ENCODE measurements around the gene CDKN1C. TPM values are rescaled to one million over a fixed set of nuclear protein-coding genes. Genes with fewer than 3 reads are reported as not detected.
"Not testable (repeated sequence)": the region's sequence is repeated elsewhere in the genome, so short reads cannot be mapped to it uniquely, and the experiment has no call there.

The CDKN1C gene
- total and polyA plus RNA-seq, 9 donors: 72.3 to 363 (median 211) TPM

DNA sequence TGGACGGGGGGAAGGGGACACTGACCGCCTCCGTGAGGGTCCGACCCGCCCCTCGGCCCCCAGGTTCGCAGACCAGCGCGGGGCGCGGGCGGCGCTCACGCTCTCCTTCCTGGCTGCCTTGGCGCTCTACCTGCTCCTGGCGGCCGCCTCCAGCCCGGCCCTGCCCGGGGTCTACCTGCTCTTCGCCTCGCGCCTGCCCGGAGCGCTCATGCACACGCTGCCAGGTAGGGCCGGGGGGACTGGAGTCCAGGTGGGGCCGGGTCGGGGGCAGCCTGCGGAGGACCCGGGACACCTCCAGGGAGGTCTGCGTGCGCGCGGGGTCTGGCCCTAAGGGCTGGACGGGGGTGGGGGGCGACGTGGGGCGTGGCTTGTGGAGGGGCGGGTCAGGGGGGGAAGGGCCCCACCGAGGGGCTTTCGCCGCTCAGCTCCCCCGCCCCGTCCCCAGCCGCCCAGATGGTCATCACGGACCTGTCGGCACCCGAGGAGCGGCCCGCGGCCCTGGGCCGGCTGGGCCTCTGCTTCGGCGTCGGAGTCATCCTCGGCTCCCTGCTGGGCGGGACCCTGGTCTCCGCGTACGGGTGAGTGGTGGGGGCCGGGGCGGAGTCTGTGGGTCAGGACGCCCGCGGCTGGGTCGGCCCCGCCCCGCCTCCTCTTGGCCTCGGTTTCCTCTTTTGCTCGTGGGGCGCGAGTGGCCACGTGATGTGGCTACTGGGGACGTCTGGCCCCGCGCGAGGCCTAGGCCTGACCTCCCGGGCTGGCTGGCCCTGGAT lies 23.7 kb upstream of the CDKN1C start:
- intact Hi-C loops (cut with DNase I): no loop called here
- H3K4me3 ChIP-seq: no peak overlapping the region
- 6 to 15% (median 11%) methylated on average over 34 to 76 of the region's 78 CpGs for WGBS, 3 donors
- H3K27me3 ChIP-seq: no peaks in the 10 kb centered on the region
- peak in 1 of 5 donors; percentile 24 for DNase-seq
- H3K36me3 ChIP-seq: no peaks in the 10 kb centered on the region
- no peak overlapping the region for H3K27ac ChIP-seq
- no peaks in the 10 kb centered on the region for H3K4me1 ChIP-seq (ENCODE audit: insufficient read depth)
- TF ChIP-seq POLR2A (IDR thresholded peaks at IDR 0.05) (no peak), EP300 (IDR thresholded peaks at IDR 0.05) (no peak)
- TF ChIP-seq, protein P1, sequence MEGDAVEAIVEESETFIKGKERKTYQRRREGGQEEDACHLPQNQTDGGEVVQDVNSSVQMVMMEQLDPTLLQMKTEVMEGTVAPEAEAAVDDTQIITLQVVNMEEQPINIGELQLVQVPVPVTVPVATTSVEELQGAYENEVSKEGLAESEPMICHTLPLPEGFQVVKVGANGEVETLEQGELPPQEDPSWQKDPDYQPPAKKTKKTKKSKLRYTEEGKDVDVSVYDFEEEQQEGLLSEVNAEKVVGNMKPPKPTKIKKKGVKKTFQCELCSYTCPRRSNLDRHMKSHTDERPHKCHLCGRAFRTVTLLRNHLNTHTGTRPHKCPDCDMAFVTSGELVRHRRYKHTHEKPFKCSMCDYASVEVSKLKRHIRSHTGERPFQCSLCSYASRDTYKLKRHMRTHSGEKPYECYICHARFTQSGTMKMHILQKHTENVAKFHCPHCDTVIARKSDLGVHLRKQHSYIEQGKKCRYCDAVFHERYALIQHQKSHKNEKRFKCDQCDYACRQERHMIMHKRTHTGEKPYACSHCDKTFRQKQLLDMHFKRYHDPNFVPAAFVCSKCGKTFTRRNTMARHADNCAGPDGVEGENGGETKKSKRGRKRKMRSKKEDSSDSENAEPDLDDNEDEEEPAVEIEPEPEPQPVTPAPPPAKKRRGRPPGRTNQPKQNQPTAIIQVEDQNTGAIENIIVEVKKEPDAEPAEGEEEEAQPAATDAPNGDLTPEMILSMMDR (IDR thresholded peaks at IDR 0.05): no peak
- H3K9me3 ChIP-seq: no peaks in the 10 kb centered on the region

DNA sequence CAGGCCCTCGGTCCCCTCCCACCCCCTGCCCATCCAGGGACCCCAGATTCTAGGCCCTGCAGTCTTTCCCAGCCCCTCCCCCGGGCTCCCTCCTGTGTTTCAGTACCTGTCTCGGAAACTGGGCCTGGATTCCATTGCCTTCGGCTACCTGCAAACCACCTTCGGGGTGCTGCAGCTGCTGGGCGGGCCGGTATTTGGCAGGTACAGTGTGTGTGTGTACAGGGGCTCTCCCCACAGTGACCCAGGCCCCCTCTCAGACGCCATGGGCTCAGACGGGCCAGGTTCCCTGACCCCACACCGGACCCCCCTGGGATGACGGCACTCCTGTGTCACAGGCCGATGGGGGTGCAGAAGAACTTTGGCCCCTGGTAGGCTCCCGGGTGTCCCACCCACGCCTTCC lies 22.6 kb upstream of the CDKN1C start:
- intact Hi-C loops (cut with DNase I): no loop called here
- Histone ChIP-seq H3K4me1 (ENCODE audit: insufficient read depth) (peaks cover 2% of the 10 kb centered on the region), H3K4me3 (no peak overlapping the region), H3K27ac (no peak overlapping the region), H3K9me3 (no peaks in the 10 kb centered on the region), H3K36me3 (no peaks in the 10 kb centered on the region), H3K27me3 (no peaks in the 10 kb centered on the region)
- TF ChIP-seq EP300 (IDR thresholded peaks at IDR 0.05): no peak
- no peak for DNase-seq
- 87 to 92% (median 90%) methylated on average over 13 to 14 of the region's 14 CpGs for WGBS, 3 donors

DNA sequence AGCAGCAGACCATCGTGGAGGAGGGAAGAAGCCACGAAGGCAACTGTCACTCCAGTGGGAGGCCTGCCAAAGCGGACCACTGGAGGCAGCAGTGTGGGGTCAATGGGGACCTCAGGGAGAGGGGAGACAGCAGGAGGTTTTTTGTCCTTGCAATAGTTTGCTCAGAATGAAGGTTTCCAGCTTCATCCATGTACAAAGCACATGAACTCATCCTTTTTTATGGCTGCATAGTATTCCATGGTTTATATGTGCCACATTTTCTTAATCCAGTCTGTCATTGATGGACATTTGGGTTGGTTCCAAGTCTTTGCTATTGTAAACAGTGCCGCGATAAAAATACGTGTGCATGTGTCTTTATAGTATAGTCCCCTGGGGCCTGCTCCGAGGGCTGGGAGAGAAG lies 19.7 kb upstream of the CDKN1C start:
- H3K27me3 ChIP-seq; H3K36me3 ChIP-seq; intact Hi-C loops (cut with DNase I); H3K4me3 ChIP-seq; H3K27ac ChIP-seq; H3K4me1 ChIP-seq (ENCODE audit: insufficient read depth); DNase-seq; H3K9me3 ChIP-seq: not testable (repeated sequence)
- WGBS, 3 donors: 84 to 91% (median 90%) methylated on average over 7 of the region's 7 CpGs

DNA sequence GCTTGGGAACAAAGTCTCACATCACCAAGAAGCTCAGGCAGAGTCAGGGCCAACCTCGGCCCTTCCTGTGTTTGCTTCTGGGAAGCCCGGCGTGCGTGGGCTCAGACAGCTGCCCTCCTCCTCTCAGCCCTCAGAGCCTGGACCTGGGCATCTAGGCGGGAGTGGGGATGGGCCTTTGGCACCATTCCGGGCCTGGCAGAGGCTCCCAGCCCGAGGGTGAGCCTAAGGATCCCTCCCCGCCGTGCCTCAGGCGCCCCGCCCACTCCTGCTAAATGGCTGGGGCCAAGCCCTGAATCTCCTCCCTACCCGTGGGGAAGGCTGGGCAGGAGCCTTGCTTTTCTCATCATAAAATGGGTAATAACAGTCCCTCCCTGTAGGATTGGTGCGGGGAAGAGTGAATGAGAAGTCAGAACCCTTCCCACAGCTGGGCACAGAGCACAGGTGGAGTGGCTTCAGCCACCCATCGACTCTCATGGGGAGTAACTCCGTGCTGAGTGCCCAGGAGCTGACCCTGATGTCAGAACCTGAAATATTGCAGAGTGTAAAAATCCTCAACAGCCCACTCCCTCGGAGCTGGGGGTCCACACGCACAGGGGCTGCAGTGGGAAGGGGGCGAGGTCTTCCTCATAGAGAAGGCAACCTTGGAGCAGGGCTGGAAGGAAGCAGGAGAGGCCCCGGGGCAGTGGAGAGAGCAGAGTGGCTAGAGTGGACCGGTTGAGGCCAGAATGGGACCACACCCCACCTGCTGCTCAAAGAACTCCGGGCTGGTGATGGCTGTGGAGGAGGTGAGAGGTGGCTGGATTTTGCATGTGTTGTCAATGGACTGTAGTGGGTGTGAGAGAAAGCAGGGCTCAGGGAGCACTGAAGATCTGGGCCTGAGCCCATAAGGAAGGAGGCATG lies 18.8 kb upstream of the CDKN1C start:
- DNase-seq: peak in 2 of 5 donors; percentile 15 to 35
- TF ChIP-seq, protein P1 (IDR thresholded peaks at IDR 0.05): no peak
- TF ChIP-seq POLR2A (IDR thresholded peaks at IDR 0.05) (no peak), EP300 (IDR thresholded peaks at IDR 0.05) (no peak)
- Histone ChIP-seq H3K4me1 (ENCODE audit: insufficient read depth) (peaks cover 8% of the 10 kb centered on the region), H3K4me3 (no peak overlapping the region), H3K36me3 (no peaks in the 10 kb centered on the region), H3K27me3 (no peaks in the 10 kb centered on the region), H3K27ac (no peak overlapping the region), H3K9me3 (no peaks in the 10 kb centered on the region)
- intact Hi-C loops (cut with DNase I): no loop called here
- WGBS, 3 donors: 74 to 78% (median 75%) methylated on average over 21 of the region's 21 CpGs

DNA sequence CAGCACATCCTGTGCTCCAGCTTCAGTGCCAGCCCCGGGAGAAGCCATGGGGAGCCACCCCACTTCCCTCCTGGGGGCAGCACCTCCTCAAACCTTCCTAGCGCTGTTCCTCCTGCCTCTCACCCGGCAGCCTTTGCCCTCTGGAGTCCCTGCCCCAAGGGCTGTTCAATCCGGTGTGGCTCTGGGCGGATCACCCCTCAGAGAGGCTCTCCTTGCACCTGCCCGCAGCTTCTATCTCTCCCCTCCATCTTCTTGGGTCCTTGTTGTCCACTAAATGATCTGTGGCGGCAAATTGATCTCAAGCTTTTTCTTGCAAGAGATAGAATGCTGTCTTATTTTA lies 18.1 kb upstream of the CDKN1C start:
- TF ChIP-seq, protein P1 (IDR thresholded peaks at IDR 0.05): no peak
- TF ChIP-seq POLR2A (IDR thresholded peaks at IDR 0.05) (no peak), EP300 (IDR thresholded peaks at IDR 0.05) (no peak)
- intact Hi-C loops (cut with DNase I): no loop called here

More for the DNA sequence above, 18.1 kb upstream of the CDKN1C start:
- Histone ChIP-seq H3K36me3 (no peaks in the 10 kb centered on the region), H3K9me3 (no peaks in the 10 kb centered on the region), H3K4me1 (ENCODE audit: insufficient read depth) (peaks cover 8% of the 10 kb centered on the region), H3K27me3 (no peaks in the 10 kb centered on the region), H3K27ac (no peak overlapping the region), H3K4me3 (no peak overlapping the region)
- no peak for DNase-seq
- 85 to 89% (median 89%) methylated on average over 7 of the region's 7 CpGs for WGBS, 3 donors
